Parathyroid adenoma (tissue), 2 donors: ENCODE measurements around the gene MYLK.

Source experiments
- H2AFZ ChIP-seq: fragments of 300-600 bp; sonication (generic); one replicate; pipeline ENCODE4 v1.7.0; 2017; ENCODE audit warnings: antibody characterized with exemption, mild to moderate bottlenecking
- H3K27ac ChIP-seq: fragments of 300-600 bp; sonication (generic); one replicate; pipeline ENCODE4 v1.7.0; 2017
- H3K27me3 ChIP-seq: fragments of 300-600 bp; sonication (generic); one replicate; pipeline ENCODE4 v1.7.0; 2017; ENCODE audit warnings: low read length; ENCODE audit not compliant: control insufficient read depth, insufficient read depth
- H3K36me3 ChIP-seq: fragments of 300-600 bp; sonication (generic); one replicate; pipeline ENCODE4 v1.7.0; 2017; ENCODE audit warnings: low read length; ENCODE audit not compliant: control insufficient read depth, insufficient read depth
- H3K4me1 ChIP-seq: fragments of 300-600 bp; sonication (generic); one replicate; pipeline ENCODE4 v1.7.0; 2017; ENCODE audit warnings: control low read depth
- H3K4me2 ChIP-seq: fragments of 300-600 bp; sonication (generic); one replicate; pipeline ENCODE4 v1.7.0; 2017; ENCODE audit warnings: low read length
- H3K4me3 ChIP-seq: fragments of 300-600 bp; sonication (generic); one replicate; pipeline ENCODE4 v1.7.0; 2017; ENCODE audit warnings: low read depth, low read length
- H3K79me2 ChIP-seq: fragments of 300-600 bp; sonication (generic); one replicate; pipeline ENCODE4 v1.7.0; 2017; ENCODE audit warnings: control low read depth
- H3K9ac ChIP-seq: fragments of 300-600 bp; sonication (generic); one replicate; pipeline ENCODE4 v1.7.0; 2017; ENCODE audit warnings: mild to moderate bottlenecking
- H3K9me3 ChIP-seq: fragments of 300-600 bp; sonication (generic); one replicate; pipeline ENCODE4 v1.7.0; 2017; ENCODE audit warnings: low read length; ENCODE audit not compliant: control insufficient read depth
- TF ChIP-seq, protein P1 (sequence below): fragments of 300-600 bp; sonication (generic); IDR thresholded peaks from one replicate; pipeline ENCODE4 v1.7.0; 2017; ENCODE audit warnings: antibody characterized with exemption, mild to moderate bottlenecking
- donor health status: primary hyperparathyroidism.

Gene MYLK

DNA sequence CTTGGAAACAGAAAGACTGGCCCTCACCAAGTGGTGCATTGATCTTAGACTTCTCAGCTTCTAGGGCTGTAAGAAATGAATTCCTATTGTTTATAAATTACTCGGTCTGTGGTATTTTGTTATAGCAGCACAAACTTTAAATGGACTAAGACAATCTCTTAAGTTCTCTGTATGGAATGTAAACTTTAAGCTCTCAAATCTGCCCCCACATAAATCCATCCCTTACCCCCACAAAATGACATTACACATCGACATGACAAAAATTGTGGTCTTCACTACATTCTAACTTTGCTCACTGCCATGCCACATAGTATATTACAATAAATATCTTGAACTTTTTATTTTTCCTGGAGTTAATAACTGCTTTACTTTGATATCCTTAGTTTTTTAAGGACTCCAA, 121.3 kb downstream of the MYLK start:
- H3K9me3 ChIP-seq, result no peaks in the 10 kb centered on the region
- TF ChIP-seq, protein P1, sequence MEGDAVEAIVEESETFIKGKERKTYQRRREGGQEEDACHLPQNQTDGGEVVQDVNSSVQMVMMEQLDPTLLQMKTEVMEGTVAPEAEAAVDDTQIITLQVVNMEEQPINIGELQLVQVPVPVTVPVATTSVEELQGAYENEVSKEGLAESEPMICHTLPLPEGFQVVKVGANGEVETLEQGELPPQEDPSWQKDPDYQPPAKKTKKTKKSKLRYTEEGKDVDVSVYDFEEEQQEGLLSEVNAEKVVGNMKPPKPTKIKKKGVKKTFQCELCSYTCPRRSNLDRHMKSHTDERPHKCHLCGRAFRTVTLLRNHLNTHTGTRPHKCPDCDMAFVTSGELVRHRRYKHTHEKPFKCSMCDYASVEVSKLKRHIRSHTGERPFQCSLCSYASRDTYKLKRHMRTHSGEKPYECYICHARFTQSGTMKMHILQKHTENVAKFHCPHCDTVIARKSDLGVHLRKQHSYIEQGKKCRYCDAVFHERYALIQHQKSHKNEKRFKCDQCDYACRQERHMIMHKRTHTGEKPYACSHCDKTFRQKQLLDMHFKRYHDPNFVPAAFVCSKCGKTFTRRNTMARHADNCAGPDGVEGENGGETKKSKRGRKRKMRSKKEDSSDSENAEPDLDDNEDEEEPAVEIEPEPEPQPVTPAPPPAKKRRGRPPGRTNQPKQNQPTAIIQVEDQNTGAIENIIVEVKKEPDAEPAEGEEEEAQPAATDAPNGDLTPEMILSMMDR, result no peak
- no peak overlapping the region for H3K4me2 ChIP-seq
- no peaks in the 10 kb centered on the region for H3K79me2 ChIP-seq
- H3K9ac ChIP-seq, result no peak overlapping the region
- no peak overlapping the region for H2AFZ ChIP-seq
- H3K4me3 ChIP-seq, result no peak overlapping the region
- peaks cover 10% of the 10 kb centered on the region for H3K4me1 ChIP-seq
- no peak overlapping the region for H3K27ac ChIP-seq
- H3K27me3 ChIP-seq, result no peaks in the 10 kb centered on the region
- no peaks in the 10 kb centered on the region for H3K36me3 ChIP-seq

DNA sequence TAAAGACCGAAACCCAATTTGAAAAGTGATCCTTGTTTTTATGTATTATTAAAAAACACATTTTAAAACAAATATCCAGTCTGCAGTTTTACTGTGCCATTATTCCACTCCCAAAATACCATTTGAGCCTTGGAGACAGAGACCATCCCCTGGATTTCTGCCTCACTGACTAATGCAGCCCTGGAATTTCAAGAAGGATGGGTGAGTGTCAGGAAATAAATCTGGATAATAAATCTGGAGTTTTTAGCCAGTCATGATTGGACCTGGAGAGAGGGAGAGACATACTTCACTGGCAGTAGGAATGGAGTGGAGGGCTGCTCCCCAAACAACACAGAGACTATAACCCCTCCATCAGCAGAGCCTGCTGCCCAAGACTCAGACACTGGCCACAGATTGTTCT, 123.3 kb downstream of the MYLK start:
- Histone ChIP-seq H3K4me2 (no peak overlapping the region), H3K9me3 (no peaks in the 10 kb centered on the region), H3K36me3 (no peaks in the 10 kb centered on the region), H3K79me2 (no peaks in the 10 kb centered on the region), H3K27me3 (no peaks in the 10 kb centered on the region), H3K27ac (no peak overlapping the region), H3K4me3 (no peak overlapping the region), H3K9ac (no peak overlapping the region), H3K4me1 (peaks cover 20% of the 10 kb centered on the region), H2AFZ (no peak overlapping the region)
- TF ChIP-seq, protein P1, result no peak

DNA sequence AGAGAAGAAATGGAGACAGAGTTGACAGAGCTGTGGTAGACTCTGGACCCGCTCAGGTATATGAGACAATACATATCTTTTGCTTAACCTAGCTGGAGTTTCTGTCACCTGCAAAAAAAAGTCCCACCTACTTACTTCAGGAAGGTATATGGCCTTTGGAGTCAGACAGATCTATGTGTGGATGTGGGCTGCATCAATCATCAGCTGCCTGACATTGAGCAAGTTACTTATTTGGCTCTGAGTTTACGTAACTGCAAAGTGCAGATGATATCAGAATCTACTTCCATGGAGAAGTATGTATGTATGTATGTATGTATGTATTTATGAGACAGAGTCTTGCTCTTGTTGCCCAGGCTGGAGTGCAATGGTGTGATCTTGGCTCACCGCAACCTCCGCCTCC, 124.3 kb downstream of the MYLK start:
- H3K79me2 ChIP-seq, result no peaks in the 10 kb centered on the region
- H3K9me3 ChIP-seq, result no peaks in the 10 kb centered on the region
- no peak overlapping the region for H2AFZ ChIP-seq
- H3K4me3 ChIP-seq, result no peak overlapping the region
- no peak overlapping the region for H3K27ac ChIP-seq
- no peak overlapping the region for H3K9ac ChIP-seq
- TF ChIP-seq, protein P1, result no peak
- peaks cover 20% of the 10 kb centered on the region for H3K4me1 ChIP-seq
- no peaks in the 10 kb centered on the region for H3K36me3 ChIP-seq
- no peak overlapping the region for H3K4me2 ChIP-seq
- H3K27me3 ChIP-seq, result no peaks in the 10 kb centered on the region

DNA sequence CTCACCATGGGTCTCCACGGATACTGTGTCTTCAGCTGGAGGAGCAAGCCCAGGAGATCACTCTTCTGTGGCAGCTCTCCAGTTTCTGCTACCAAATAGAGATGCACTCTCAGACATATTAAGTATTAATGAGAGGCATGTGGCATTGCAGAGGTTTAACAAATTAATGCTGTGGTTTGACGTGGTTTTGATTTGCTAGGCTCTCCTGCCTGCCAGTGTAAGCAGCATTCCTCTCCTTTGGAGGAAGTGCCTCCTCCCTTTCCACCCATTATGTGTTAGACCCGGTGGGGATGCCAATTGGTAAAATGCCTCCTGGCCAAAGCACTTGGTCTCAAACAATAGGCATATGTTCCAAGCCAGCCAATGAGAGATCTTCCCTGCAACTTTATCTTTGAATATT, 124.8 kb downstream of the MYLK start:
- no peaks in the 10 kb centered on the region for H3K36me3 ChIP-seq
- no peak overlapping the region for H3K4me2 ChIP-seq
- H3K9ac ChIP-seq, result no peak overlapping the region
- H3K79me2 ChIP-seq, result no peaks in the 10 kb centered on the region
- TF ChIP-seq, protein P1, result no peak
- no peak overlapping the region for H3K27ac ChIP-seq
- no peak overlapping the region for H3K4me3 ChIP-seq
- no peaks in the 10 kb centered on the region for H3K27me3 ChIP-seq
- H3K9me3 ChIP-seq, result no peaks in the 10 kb centered on the region
- H3K4me1 ChIP-seq, result peaks cover 20% of the 10 kb centered on the region
- no peak overlapping the region for H2AFZ ChIP-seq

DNA sequence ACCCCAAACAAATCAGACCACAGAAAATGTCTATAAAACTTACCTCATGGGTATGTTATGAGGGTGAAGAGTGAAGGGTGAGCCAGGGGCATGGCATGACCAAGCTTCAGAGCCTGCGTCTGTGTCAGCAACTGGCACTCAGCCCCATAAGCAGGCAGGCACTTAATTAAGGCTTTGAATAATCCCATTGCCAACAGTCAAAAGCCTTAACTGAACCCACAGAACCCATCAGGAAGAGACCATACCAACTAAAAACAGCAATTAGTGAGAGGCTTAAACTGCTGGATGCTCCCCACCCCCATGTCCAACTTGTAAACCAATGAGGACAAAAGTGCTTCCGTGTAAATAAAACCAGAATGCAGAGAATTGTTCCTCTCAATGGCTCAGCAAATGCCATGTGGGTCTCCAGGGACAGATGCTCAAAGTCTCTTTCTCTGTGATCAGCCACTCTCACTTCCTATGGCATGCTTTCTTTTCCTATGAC, 126.0 kb downstream of the MYLK start:
- TF ChIP-seq, protein P1, result no peak
- peaks cover 20% of the 10 kb centered on the region for H3K4me1 ChIP-seq
- no peak overlapping the region for H3K4me3 ChIP-seq
- H3K27me3 ChIP-seq, result no peaks in the 10 kb centered on the region
- no peaks in the 10 kb centered on the region for H3K36me3 ChIP-seq
- no peak overlapping the region for H3K9ac ChIP-seq
- no peaks in the 10 kb centered on the region for H3K9me3 ChIP-seq
- H3K4me2 ChIP-seq, result peak overlapping the region; percentile 20
- H3K27ac ChIP-seq, result peak overlapping the region; percentile 60
- H2AFZ ChIP-seq, result peak overlapping the region; percentile 64
- no peaks in the 10 kb centered on the region for H3K79me2 ChIP-seq
